HEK293T (cell line): Measurements from ENCODE around the gene PTGDR2.

ENCODE experiments used
- BHLHE40 ChIP-seq: fragments of 450-650 bp; IDR thresholded peaks from 2 replicates; pipeline ENCODE4 v1.6.1; 2016; ENCODE audit warnings: mild to moderate bottlenecking, moderate library complexity, borderline replicate concordance
- ELF4 ChIP-seq: fragments of 450-650 bp; IDR thresholded peaks from 2 replicates; pipeline ENCODE4 v1.6.1; 2017; ENCODE audit warnings: antibody characterized with exemption
- FOXM1 ChIP-seq: fragments of 450-650 bp; IDR thresholded peaks from 2 replicates; pipeline ENCODE4 v1.6.1; 2017; ENCODE audit warnings: mild to moderate bottlenecking, borderline replicate concordance
- HDGF ChIP-seq: fragments of 450-650 bp; IDR thresholded peaks from 2 replicates; pipeline ENCODE4 v1.6.1; 2017; ENCODE audit warnings: antibody characterized with exemption, borderline replicate concordance
- SP1 ChIP-seq: fragments of 450-650 bp; IDR thresholded peaks from 2 replicates; pipeline ENCODE4 v1.6.1; 2017
- SUZ12 ChIP-seq: fragments of 450-650 bp; IDR thresholded peaks from 2 replicates; pipeline ENCODE4 v1.6.1; 2016; ENCODE audit warnings: mild to moderate bottlenecking
- TARDBP ChIP-seq: fragments of 450-650 bp; IDR thresholded peaks from 2 replicates; pipeline ENCODE4 v1.6.1; 2016
- TF ChIP-seq, protein P1 (sequence below): fragments of 450-650 bp; IDR thresholded peaks from 2 replicates; pipeline ENCODE4 v1.6.1; 2016

DNA sequence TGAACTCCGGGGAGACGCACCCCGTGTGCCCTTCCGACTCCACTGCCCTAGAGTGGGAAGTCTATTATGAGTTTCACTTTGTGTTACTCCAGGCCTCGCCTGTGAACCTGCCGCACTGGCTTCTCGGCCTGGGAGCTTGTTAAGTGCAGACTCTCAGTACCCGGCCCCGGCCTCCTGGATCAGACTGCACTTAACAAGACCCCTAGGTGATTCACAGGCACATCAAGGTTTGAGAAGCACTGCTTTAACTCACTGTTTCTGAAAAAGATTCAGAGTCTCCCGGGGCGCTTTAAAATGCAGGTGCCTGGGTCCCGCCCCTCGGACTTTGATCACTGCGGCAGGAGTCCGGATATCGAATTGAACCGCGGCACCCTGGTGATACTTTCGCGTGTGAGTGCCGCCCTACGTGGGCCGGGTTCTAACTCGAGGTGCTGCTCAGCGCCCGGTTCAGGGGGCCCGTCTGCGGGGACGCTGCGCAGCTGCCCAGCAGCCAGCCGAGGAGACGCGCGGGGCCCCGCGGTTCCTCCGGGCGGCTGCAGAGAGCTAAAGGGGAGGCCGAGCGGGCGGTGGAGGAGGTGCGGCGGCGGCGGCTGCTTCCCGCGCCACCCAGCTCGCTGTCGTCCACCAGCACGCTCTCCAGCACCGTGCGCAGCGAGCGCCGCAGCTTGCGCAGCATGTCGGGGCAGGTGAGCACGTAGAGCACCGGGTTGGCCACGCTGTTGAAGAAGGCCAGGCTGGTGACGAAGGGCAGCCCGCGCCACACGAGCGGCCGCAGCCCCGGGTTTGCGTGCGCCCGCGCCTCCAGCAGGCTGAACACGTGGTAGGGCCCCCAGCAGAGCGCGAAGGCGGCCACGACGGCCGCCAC is 3.4 kb downstream of the PTGDR2 start:
- no peak for TF ChIP-seq SP1
- no peak for TF ChIP-seq HDGF
- no peak for TF ChIP-seq FOXM1
- TF ChIP-seq TARDBP = no peak
- TF ChIP-seq, protein P1, sequence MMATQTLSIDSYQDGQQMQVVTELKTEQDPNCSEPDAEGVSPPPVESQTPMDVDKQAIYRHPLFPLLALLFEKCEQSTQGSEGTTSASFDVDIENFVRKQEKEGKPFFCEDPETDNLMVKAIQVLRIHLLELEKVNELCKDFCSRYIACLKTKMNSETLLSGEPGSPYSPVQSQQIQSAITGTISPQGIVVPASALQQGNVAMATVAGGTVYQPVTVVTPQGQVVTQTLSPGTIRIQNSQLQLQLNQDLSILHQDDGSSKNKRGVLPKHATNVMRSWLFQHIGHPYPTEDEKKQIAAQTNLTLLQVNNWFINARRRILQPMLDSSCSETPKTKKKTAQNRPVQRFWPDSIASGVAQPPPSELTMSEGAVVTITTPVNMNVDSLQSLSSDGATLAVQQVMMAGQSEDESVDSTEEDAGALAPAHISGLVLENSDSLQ = no peak
- no peak for TF ChIP-seq SUZ12
- TF ChIP-seq ELF4 = no peak
- no peak for TF ChIP-seq BHLHE40
